Adrenal gland (tissue), 12 donors: ENCODE data around the gene ARFGEF2. TPM values are rescaled to one million over a fixed set of nuclear protein-coding genes. Genes with fewer than 3 reads are reported as not detected.

Source experiments
- DNase-seq, 7 donors: peaks; one replicate each; pipeline ENCODE4 v3.0.0-alpha.2; 2019 to 2020
- H3K27ac ChIP-seq, 5 donors: fragments of 200-600 bp; sonication (generic) in 4 of 5; 1 replicate in 3 of 5; 2 replicates in 2 of 5; pipeline versions ENCODE4 v1.5.1 to v1.8.0; 2016 to 2020; ENCODE audit warnings: mild to moderate bottlenecking in 1 of 5
- H3K27me3 ChIP-seq: fragments of 200-600 bp; 2 replicates; pipeline ENCODE4 v1.8.0; 2021
- H3K36me3 ChIP-seq, 2 donors: fragments of 200-600 bp; replicated peaks in 1 of 2; 1 replicate in 1 of 2; 2 replicates in 1 of 2; pipeline versions ENCODE4 v1.5.1 to v1.8.0; 2018 to 2022
- H3K4me1 ChIP-seq, 2 donors: fragments of 200-600 bp; replicated peaks in 1 of 2; 1 replicate in 1 of 2; 2 replicates in 1 of 2; pipeline versions ENCODE4 v1.5.1 to v1.8.0; 2018 to 2021
- H3K4me3 ChIP-seq, 4 donors: fragments of 200-600 bp; sonication (generic) in 3 of 4; one replicate each; pipeline ENCODE4 v1.5.1; 2016 to 2018
- H3K9me3 ChIP-seq, 3 donors: fragments of 200-600 bp; sonication (generic) in 1 of 3; replicated peaks in 1 of 3; 1 replicate in 2 of 3; 2 replicates in 1 of 3; pipeline versions ENCODE4 v1.5.1 to v1.8.0; 2016 to 2021
- CTCF ChIP-seq, 6 experiments: fragments of 450-650 bp in 4 of 6; fragments of 200-600 bp in 2 of 6; sonication (generic) in 1 of 6; IDR thresholded peaks; 1 replicate in 5 of 6; 2 replicates in 1 of 6; pipeline versions ENCODE4 v1.5.1 to v1.8.0; 2016 to 2021; ENCODE audit warnings: antibody characterized with exemption in 6 of 6, mild to moderate bottlenecking in 2 of 6, moderate library complexity in 1 of 6
- POLR2A ChIP-seq, 2 donors: fragments of 450-650 bp; IDR thresholded peaks; one replicate each; pipeline ENCODE4 v1.6.1; 2017; ENCODE audit warnings: antibody characterized with exemption in 2 of 2, mild to moderate bottlenecking in 2 of 2, moderate library complexity in 1 of 2
- WGBS, 4 donors: extraction: QIAGEN DNeasy Blood & Tissue Kit in 2 of 4; methylation state at CpG; one replicate each; pipeline versions ENCODE4 v1.1.5 to v1.1.7; 2013 to 2017; 5-methylcytosine and 5-hydroxymethylcytosine counted together
- intact Hi-C, 2 donors: fragments of 100-400 bp; cut with DNase I; formaldehyde crosslinking; loops; one replicate each; pipeline versions ENCODE4 v1.14.1 to v1.15.0; 2022 to 2023
- polyA plus RNA-seq, 3 donors: library from polyadenylated mRNA; stranded (reverse); fragments of 200-250 nt in 2 of 3; fragments of 350-450 nt in 1 of 3; fragmentation: Illumina TruSeq in 1 of 3; extraction: RNeasy Lipid Tissue Mini Kit (QIAGEN cat#74804) in 1 of 3; gene quantifications; one replicate each; pipeline ENCODE4 v1.2.3, GENCODE V29; 2013 to 2014
- total RNA-seq, 9 donors: library from RNA; depleted of rRNA in 4 of 9; stranded (reverse); fragments of >200 nt in 4 of 9; fragments of 120-200 nt in 1 of 9; fragmentation: NEBNext Ultra II Directional in 1 of 9; extraction: Animal tissue kit (Norgen Biotek cat#: 25700) in 1 of 9; gene quantifications; one replicate each; pipeline versions ENCODE4 v1.1.0 to v1.2.4, GENCODE V29; 2013 to 2023
- donor health status: healthy with polysubstance abuse.
- donor health status: Bipolar disorder and iron deficiency.
- donor health status: DM: yes; HTN: yes; CAD: no.
- donor health status: DM: no; HTN: no; CAD: no.
- donor health status: DM: no; HTN: no; CAD: no.
- donor health status: DM: yes; HTN: yes; CAD: no.

ARFGEF2 gene
- total and polyA plus RNA-seq, 12 donors: 17.1 to 128 (median 69.3) TPM

GRCh38 chr20:48889140-48889790 lies 32.2 kb upstream of the ARFGEF2 start:
- intact Hi-C loops: no loop called here
- no peak for TF ChIP-seq CTCF (IDR thresholded peaks at IDR 0.05)
- no peak for TF ChIP-seq POLR2A (IDR thresholded peaks at IDR 0.05)
- DNase-seq: no peak

GRCh38 chr20:48891235-48892048 lies 30.1 kb upstream of the ARFGEF2 start:
- WGBS, 4 donors: 70 to 98% (median 75%) methylated on average over 3 to 4 of the region's 4 CpGs
- Histone ChIP-seq H3K36me3 (no peaks in the 10 kb centered on the region), H3K27me3 (no peaks in the 10 kb centered on the region), H3K4me3 (no peak overlapping the region), H3K27ac (no peak overlapping the region), H3K9me3 (no peaks in the 10 kb centered on the region), H3K4me1 (no peaks in the 10 kb centered on the region)
- DNase-seq: no peak
- intact Hi-C loops: no loop called here
- TF ChIP-seq POLR2A (IDR thresholded peaks at IDR 0.05) (no peak), CTCF (IDR thresholded peaks at IDR 0.05) (no peak)

More at GRCh38 chr20:48889140-48889790, 32.2 kb upstream of the ARFGEF2 start:
- Histone ChIP-seq H3K27me3 (no peaks in the 10 kb centered on the region), H3K9me3 (no peaks in the 10 kb centered on the region), H3K4me3 (no peak overlapping the region), H3K27ac (no peak overlapping the region), H3K36me3 (no peaks in the 10 kb centered on the region), H3K4me1 (no peaks in the 10 kb centered on the region)
- WGBS, 4 donors: 76 to 89% (median 84%) methylated on average over 3 of the region's 3 CpGs

- no peaks in the 10 kb centered on the region for H3K4me1 ChIP-seq
- no peak for DNase-seq
- WGBS, 4 donors: 63 to 74% (median 73%) methylated on average over 3 of the region's 3 CpGs
- H3K9me3 ChIP-seq: no peaks in the 10 kb centered on the region
- no peak overlapping the region for H3K4me3 ChIP-seq
- no peaks in the 10 kb centered on the region for H3K27me3 ChIP-seq
- no peak for TF ChIP-seq CTCF (IDR thresholded peaks at IDR 0.05)
- no peak for TF ChIP-seq POLR2A (IDR thresholded peaks at IDR 0.05)
- no peak overlapping the region for H3K27ac ChIP-seq
- H3K36me3 ChIP-seq: no peaks in the 10 kb centered on the region
- intact Hi-C loops: no loop called here
Observed at GRCh38 chr20:48892049-48892470, 29.5 kb upstream of the ARFGEF2 start.

- intact Hi-C loops: no loop called here
- Histone ChIP-seq H3K36me3 (no peaks in the 10 kb centered on the region), H3K27ac (no peak overlapping the region), H3K4me1 (no peaks in the 10 kb centered on the region), H3K9me3 (no peaks in the 10 kb centered on the region), H3K4me3 (no peak overlapping the region), H3K27me3 (no peaks in the 10 kb centered on the region)
- WGBS, 4 donors: 47 to 59% (median 54%) methylated on average over 1 to 2 of the region's 2 CpGs
- TF ChIP-seq POLR2A (IDR thresholded peaks at IDR 0.05) (no peak), CTCF (IDR thresholded peaks at IDR 0.05) (no peak)
- no peak for DNase-seq
Observed at GRCh38 chr20:48892891-48893290, 28.6 kb upstream of the ARFGEF2 start.
